GM06990 (cell line): ENCODE results near the gene SCLY.

Experiments used
- DNase-seq: peaks from one replicate; pipeline ENCODE4 v3.0.0-alpha.2; 2011; ENCODE audit not compliant: insufficient read length; ENCODE audit errors: extremely low read depth
- H3K27me3 ChIP-seq: replicated peaks from 2 replicates; pipeline ENCODE4 v1.6.0; 2011; ENCODE audit warnings: low read length; ENCODE audit not compliant: control insufficient read depth, insufficient read depth
- H3K36me3 ChIP-seq: 2 replicates; pipeline ENCODE4 v1.5.1; 2011; ENCODE audit warnings: low read length; ENCODE audit not compliant: control insufficient read depth, insufficient read depth
- H3K4me3 ChIP-seq: replicated peaks from 2 replicates; pipeline ENCODE4 v1.5.1; 2011; ENCODE audit warnings: low read depth, mild to moderate bottlenecking, control low read depth, low read length
- CTCF ChIP-seq: IDR thresholded peaks from 2 replicates; pipeline ENCODE4 v1.5.1; 2011; ENCODE audit warnings: low read length, control low read depth, mild to moderate bottlenecking, inconsistent platforms; ENCODE audit not compliant: insufficient read depth, poor library complexity, severe bottlenecking

The SCLY gene

GRCh38 chr2:238042090-238042489 lies 18.7 kb upstream of the SCLY start:
- Histone ChIP-seq H3K36me3 (peaks cover 16% of the 10 kb centered on the region), H3K27me3 (no peaks in the 10 kb centered on the region), H3K4me3 (no peak overlapping the region)
- no peak for TF ChIP-seq CTCF
- DNase-seq, result no peak

DNA sequence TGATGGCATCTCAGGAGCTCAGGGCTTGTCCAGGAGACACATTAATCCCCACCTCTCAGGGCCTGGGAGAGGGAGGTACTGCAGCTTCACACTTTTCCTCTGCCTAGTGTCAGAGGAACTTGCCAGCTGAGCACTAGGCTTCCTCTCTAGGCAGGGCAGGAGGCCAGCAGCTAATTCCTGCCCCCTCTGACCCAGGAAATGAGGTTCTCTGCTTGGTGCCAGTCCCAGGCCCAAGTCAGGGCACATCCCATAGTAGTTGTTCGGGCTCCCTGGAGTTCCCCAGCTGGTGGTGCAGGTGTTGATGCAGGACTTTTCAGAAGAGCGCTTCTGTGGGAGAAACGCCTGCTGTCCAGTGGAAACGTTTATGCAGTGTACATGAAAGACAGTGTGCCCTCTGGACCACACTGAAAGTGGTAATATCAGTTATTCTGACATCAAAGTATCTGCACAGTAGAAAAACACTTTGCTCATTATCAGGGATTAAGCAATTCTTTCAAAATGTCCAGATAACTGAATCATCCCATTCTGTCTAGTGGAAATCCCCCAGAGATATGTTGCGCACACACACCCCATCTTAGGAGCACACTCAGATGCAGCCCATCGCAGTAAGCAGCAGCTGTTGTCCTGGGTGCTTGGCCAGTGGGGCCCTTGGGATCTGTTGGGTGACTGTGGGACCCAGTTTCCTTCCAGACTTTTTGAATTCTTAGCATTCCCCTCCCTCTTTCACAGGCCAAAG lies 17.8 kb upstream of the SCLY start:
- Histone ChIP-seq H3K36me3 (peaks cover 11% of the 10 kb centered on the region), H3K27me3 (no peaks in the 10 kb centered on the region), H3K4me3 (no peak overlapping the region)
- no peak for DNase-seq
- no peak for TF ChIP-seq CTCF

DNA sequence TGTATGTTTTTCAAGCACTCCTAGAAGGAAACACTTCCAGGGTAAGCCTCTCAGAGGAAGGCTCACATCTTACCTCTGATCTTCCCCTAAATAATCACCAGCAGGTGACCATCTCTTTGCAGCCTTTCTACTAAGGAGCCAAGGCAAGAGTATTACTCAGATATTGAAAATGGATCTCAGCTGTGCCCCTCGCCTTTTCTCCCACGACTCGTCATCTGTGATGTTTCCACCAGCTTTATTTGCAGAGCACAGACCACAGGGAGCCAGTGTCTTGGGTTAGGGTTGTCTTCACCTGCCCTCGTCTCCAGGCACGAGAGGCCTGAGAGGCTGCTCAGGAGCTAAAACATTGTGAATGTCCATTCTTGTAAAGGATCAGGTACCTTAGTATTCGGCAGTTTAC lies 16.9 kb upstream of the SCLY start:
- DNase-seq, result no peak
- H3K36me3 ChIP-seq, result peaks cover 10% of the 10 kb centered on the region
- H3K4me3 ChIP-seq, result no peak overlapping the region
- no peaks in the 10 kb centered on the region for H3K27me3 ChIP-seq
- no peak for TF ChIP-seq CTCF

DNA sequence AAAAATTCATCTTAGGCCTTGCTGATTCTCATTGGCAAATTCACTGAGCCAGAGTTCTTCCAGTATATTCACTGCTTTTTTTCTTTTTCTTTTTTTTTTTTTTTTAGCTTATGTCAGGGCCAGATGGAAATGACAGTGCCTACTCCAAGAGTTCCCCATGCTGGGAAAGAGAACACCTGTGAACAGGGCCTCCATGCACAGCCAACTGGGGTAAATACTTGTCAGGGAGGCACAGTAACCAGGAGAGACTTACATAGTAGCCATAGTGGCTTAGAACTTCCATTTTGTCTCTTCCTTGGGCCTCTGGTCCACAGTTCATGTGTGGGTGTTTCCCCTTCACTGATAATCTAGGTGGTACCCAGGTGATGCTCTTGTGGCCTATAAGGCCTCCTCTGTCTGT lies 15.2 kb upstream of the SCLY start:
- no peak for DNase-seq
- TF ChIP-seq CTCF, result no peak
- peaks cover 4% of the 10 kb centered on the region for H3K36me3 ChIP-seq
- no peaks in the 10 kb centered on the region for H3K27me3 ChIP-seq
- H3K4me3 ChIP-seq, result no peak overlapping the region

DNA sequence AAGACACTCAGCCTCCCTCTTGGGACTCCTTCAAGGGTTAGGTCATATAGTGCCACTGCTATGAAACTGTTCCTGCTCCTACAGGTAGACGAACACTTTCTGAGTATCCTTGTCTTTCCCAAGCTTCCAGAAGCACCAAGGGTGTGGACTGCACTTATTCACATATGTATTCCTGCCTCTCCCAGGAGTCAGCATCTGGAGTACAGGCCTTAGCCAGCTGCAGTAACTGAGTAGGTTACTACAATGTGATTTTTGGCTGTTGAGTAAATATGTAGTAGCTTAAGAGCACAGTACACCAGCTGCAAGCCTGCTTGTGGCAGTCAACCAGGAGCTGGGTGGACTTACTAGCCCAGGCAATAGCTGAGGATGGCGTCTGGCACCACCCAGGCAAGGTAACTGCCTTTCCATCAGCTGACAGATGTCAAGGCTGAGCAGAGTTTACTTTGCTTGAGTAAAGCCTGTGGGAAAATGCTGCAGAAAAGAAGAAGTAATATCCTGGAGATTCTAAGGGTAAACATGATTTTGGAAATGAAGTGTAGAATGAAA lies 14.0 kb upstream of the SCLY start:
- Histone ChIP-seq H3K36me3 (peaks cover 4% of the 10 kb centered on the region), H3K4me3 (no peak overlapping the region), H3K27me3 (no peaks in the 10 kb centered on the region)
- TF ChIP-seq CTCF, result no peak
- no peak for DNase-seq
